PC-9 (cell line): Measurements from ENCODE around the gene TSEN15.

ENCODE experiments used
- EZH2 ChIP-seq: fragments of 200-600 bp; sonication (generic); IDR thresholded peaks from 2 replicates; pipeline ENCODE4 v1.8.0; 2017; ENCODE audit warnings: antibody characterized with exemption, low read depth
- TF ChIP-seq, protein P1 (sequence below): fragments of 200-600 bp; sonication (generic); conservative IDR thresholded peaks from 2 replicates; pipeline ENCODE4 v1.6.1; 2017; ENCODE audit warnings: mixed run types, antibody characterized with exemption, mild to moderate bottlenecking, moderate library complexity

- TF ChIP-seq, protein P1, sequence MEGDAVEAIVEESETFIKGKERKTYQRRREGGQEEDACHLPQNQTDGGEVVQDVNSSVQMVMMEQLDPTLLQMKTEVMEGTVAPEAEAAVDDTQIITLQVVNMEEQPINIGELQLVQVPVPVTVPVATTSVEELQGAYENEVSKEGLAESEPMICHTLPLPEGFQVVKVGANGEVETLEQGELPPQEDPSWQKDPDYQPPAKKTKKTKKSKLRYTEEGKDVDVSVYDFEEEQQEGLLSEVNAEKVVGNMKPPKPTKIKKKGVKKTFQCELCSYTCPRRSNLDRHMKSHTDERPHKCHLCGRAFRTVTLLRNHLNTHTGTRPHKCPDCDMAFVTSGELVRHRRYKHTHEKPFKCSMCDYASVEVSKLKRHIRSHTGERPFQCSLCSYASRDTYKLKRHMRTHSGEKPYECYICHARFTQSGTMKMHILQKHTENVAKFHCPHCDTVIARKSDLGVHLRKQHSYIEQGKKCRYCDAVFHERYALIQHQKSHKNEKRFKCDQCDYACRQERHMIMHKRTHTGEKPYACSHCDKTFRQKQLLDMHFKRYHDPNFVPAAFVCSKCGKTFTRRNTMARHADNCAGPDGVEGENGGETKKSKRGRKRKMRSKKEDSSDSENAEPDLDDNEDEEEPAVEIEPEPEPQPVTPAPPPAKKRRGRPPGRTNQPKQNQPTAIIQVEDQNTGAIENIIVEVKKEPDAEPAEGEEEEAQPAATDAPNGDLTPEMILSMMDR: no peak
- TF ChIP-seq EZH2: no peak
Measured at GRCh38 chr1:184085667-184086066, 34.1 kb downstream of the TSEN15 start.
